Activated CD8-positive, alpha-beta memory T cell treated with anti-CD3 and anti-CD28 coated beads, Interleukin-2, amount 50 U/mL, for 4 hours (primary cell): Measurements from ENCODE around the gene TIMP2.
"Not testable (repeated sequence)": the region's sequence is repeated elsewhere in the genome, so short reads cannot be mapped to it uniquely, and the experiment has no call there.

Source experiments
- DNase-seq: peaks from one replicate; pipeline ENCODE4 v3.0.0-alpha.2; 2020

Gene TIMP2

GRCh38 chr17:78903101-78903779 lies 21.9 kb downstream of the TIMP2 start, which contains the start of gene CEP295NL:
CEP295NL (minus strand) TSS chr17:78903201; CDS start chr17:78901828, 1,373 bp downstream.
- DNase-seq: no peak

- not testable (repeated sequence) for DNase-seq
Measured at GRCh38 chr17:78902231-78902630, 23.0 kb downstream of the TIMP2 start.

GRCh38 chr17:78901806-78902205 lies 23.4 kb downstream of the TIMP2 start:
- no peak for DNase-seq

GRCh38 chr17:78900816-78901215 lies 24.4 kb downstream of the TIMP2 start:
- DNase-seq: no peak

- no peak for DNase-seq
Measured at GRCh38 chr17:78899361-78900260, 25.6 kb downstream of the TIMP2 start.

- DNase-seq: no peak
Measured at GRCh38 chr17:78898947-78899346, 26.2 kb downstream of the TIMP2 start.

GRCh38 chr17:78898075-78898836 lies 26.9 kb downstream of the TIMP2 start:
- no peak for DNase-seq

- no peak for DNase-seq
Measured at GRCh38 chr17:78897664-78898047, 27.5 kb downstream of the TIMP2 start.

GRCh38 chr17:78896834-78897663 lies 28.1 kb downstream of the TIMP2 start:
- DNase-seq: no peak

- DNase-seq: no peak
Measured at GRCh38 chr17:78896091-78896833, 28.9 kb downstream of the TIMP2 start.

GRCh38 chr17:78895322-78895721 lies 29.9 kb downstream of the TIMP2 start:
- no peak for DNase-seq

GRCh38 chr17:78893684-78894083 lies 31.5 kb downstream of the TIMP2 start:
- no peak for DNase-seq

- no peak for DNase-seq
Measured at GRCh38 chr17:78892936-78893379, 32.2 kb downstream of the TIMP2 start.

GRCh38 chr17:78892520-78892919 lies 32.7 kb downstream of the TIMP2 start:
- no peak for DNase-seq

- no peak for DNase-seq
Measured at GRCh38 chr17:78892062-78892456, 33.1 kb downstream of the TIMP2 start.

- DNase-seq: no peak
Measured at GRCh38 chr17:78891406-78892061, 33.7 kb downstream of the TIMP2 start.

GRCh38 chr17:78890498-78890897 lies 34.7 kb downstream of the TIMP2 start:
- DNase-seq: peak; percentile 28

GRCh38 chr17:78890096-78890495 lies 35.1 kb downstream of the TIMP2 start:
- DNase-seq: not testable (repeated sequence)

- DNase-seq: no peak
Measured at GRCh38 chr17:78889531-78889930, 35.7 kb downstream of the TIMP2 start.

GRCh38 chr17:78888941-78889518 lies 36.2 kb downstream of the TIMP2 start:
- no peak for DNase-seq

GRCh38 chr17:78886954-78887353 lies 38.2 kb downstream of the TIMP2 start:
- DNase-seq: no peak
